Lower leg skin (tissue), 3 donors: ENCODE results near the gene ATF2.

Source experiments
- POLR2A ChIP-seq, 2 donors: fragments of 450-650 bp; IDR thresholded peaks; one replicate each; pipeline ENCODE4 v1.6.1; 2016 to 2017; ENCODE audit warnings: antibody characterized with exemption in 2 of 2, mild to moderate bottlenecking in 1 of 2, moderate library complexity in 1 of 2
- TF ChIP-seq, protein P1 (sequence below), 3 donors: fragments of 450-650 bp; IDR thresholded peaks; one replicate each; pipeline ENCODE4 v1.5.1; 2016; ENCODE audit warnings: antibody characterized with exemption in 3 of 3, mild to moderate bottlenecking in 3 of 3, moderate library complexity in 2 of 3

DNA sequence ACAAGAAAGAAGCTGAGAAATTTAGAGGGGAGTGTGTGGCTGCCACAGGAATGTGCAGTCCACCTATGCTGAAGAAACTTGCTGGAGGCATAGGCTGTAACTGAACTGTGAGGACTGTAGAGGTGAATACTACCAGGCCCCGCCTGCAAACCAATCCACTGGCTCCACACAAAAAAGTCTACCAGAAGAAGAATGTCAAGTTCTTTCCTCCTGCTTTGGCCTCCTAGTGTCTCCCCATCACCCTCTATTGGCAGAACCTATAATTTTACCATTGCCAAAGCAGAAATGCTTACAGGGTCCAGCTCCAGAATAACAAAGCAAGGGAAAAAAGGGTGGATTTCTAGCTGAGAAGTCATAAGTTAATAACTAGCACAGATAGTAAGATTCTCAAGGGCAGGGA is 19.4 kb upstream of the ATF2 start:
- TF ChIP-seq, protein P1, sequence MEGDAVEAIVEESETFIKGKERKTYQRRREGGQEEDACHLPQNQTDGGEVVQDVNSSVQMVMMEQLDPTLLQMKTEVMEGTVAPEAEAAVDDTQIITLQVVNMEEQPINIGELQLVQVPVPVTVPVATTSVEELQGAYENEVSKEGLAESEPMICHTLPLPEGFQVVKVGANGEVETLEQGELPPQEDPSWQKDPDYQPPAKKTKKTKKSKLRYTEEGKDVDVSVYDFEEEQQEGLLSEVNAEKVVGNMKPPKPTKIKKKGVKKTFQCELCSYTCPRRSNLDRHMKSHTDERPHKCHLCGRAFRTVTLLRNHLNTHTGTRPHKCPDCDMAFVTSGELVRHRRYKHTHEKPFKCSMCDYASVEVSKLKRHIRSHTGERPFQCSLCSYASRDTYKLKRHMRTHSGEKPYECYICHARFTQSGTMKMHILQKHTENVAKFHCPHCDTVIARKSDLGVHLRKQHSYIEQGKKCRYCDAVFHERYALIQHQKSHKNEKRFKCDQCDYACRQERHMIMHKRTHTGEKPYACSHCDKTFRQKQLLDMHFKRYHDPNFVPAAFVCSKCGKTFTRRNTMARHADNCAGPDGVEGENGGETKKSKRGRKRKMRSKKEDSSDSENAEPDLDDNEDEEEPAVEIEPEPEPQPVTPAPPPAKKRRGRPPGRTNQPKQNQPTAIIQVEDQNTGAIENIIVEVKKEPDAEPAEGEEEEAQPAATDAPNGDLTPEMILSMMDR (IDR thresholded peaks at IDR 0.05), result no peak
- TF ChIP-seq POLR2A (IDR thresholded peaks at IDR 0.05), result no peak
